HG03196 (cell line): ENCODE measurements around the gene TFCP2.

Source experiments
- ATAC-seq: cut with Tn5 transposase; IDR thresholded peaks from one replicate; pipeline ENCODE4 v1.9.1; 2021; ENCODE audit not compliant: unreplicated experiment

The TFCP2 gene

DNA sequence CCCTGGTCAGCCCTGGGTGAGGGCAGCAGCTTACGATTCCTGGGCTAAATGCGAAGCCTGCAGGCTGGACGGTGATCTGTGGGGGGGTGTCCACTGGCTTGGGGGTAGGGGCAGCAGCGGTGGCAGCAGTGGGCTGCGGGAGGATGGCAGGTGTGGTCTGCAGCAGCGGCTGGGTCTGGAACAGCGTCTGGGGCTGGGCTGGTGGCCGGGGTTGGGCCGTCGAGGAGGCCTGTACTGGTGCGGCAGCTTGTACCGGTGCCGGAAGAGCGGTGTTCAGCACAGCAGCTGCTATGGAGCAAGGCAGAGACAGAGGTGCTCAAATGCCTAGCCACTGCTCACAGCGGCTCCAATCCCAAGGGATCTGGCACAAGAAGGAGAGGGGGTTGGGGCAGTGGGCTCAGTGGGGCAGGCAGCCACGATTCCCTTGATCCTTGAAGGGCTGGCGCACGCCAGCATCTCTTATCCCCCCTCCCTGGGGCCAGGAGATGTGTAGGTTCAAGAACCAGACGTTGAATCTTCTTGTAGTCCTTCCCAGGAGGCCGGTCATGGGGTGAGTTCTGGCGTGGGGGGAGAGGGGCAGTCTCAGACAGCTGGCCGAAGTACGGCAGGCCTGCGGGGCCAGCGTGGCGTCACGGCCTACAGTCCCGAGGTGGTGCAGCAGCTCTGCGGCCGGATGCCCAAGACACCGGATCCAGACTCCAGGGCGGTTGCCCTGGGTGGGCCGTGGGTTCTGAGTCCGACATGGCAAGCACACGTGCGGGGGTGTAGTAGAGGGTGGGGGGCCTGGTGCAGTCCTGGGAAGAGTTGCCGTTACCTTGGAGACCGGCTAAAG, 25.0 kb upstream of the TFCP2 start:
- no peak for ATAC-seq

DNA sequence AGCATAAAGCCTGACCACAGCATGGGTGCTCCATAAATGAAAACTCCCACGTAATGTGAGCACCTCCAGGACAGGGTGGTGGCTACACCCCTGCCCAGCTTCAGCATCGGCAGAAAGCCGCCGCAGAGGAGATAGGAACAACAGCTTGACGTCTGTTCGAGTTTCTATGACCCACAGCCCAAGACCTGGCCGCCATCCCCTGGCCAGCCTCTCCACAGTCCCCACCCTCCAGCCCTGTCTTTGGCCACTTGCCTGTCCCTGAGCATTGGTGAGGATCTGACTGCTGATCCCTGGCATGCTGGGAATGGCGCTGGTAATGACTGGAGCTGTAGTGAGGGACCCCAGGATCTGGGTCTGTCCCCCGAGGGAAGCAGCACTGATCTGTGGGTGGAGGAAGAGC, 23.6 kb upstream of the TFCP2 start:
- ATAC-seq: no peak

GRCh38 chr12:51195841-51196240, 22.9 kb upstream of the TFCP2 start:
- no peak for ATAC-seq

GRCh38 chr12:51192284-51192671, 19.3 kb upstream of the TFCP2 start:
- ATAC-seq: no peak

GRCh38 chr12:51191516-51192283, 18.8 kb upstream of the TFCP2 start:
- ATAC-seq: no peak

DNA sequence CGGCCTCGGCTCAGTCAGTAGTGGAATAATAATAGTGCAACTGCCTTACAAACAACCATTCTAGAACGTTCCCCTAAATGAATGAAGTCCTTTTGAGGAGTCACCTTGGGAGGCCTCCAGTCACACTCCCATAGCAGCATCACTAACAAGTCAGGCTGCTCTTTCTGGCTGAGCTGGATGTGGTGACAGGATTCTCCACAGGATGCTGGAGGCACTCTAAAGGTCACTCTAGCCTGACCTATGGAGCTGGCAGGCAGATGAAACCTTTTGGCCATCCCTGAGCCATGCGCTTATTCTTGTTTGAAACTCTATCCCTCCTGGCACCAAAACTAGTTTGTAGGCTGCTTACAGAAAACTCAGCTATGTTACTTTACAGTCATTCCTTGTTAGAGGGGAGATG, 17.9 kb upstream of the TFCP2 start:
- ATAC-seq: no peak

- ATAC-seq: no peak
These were observed 16.9 kb upstream of the TFCP2 start for GRCh38 chr12:51189790-51190355.

- no peak for ATAC-seq
These were observed 15.6 kb upstream of the TFCP2 start for GRCh38 chr12:51188359-51189051.

- ATAC-seq: no peak
These were observed 14.5 kb upstream of the TFCP2 start for GRCh38 chr12:51187370-51187987.

GRCh38 chr12:51186465-51187085, 13.6 kb upstream of the TFCP2 start:
- no peak for ATAC-seq

DNA sequence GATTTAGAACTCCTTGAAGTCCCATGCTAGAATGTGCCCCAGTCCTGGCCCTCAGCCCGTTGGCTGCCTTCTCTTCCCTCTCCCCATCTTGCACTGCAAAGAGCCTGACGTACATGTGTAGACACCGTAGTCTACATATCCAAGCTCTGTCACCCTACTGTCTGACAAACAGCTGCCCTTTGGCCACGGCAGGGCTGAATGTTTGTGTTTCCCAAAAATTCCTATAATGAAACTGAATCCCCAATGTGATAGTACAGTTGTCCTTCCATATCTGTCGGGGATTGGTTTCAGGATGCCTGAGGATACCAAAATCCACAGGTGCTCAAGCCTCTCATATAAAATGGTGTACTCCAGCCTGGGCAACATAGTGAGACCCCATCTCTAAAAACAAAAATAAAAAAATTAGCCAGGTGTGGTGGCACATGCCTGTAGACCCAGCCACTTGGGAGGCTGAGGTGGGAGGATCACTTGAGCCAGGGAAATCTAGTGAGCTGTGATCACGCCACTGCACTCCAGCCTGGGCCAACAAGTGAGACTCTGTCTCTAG, 12.3 kb upstream of the TFCP2 start:
- no peak for ATAC-seq

GRCh38 chr12:51183816-51184215, 10.9 kb upstream of the TFCP2 start:
- no peak for ATAC-seq

GRCh38 chr12:51183349-51183748, 10.4 kb upstream of the TFCP2 start:
- no peak for ATAC-seq

- no peak for ATAC-seq
These were observed 8.6 kb upstream of the TFCP2 start for GRCh38 chr12:51181558-51181957.

DNA sequence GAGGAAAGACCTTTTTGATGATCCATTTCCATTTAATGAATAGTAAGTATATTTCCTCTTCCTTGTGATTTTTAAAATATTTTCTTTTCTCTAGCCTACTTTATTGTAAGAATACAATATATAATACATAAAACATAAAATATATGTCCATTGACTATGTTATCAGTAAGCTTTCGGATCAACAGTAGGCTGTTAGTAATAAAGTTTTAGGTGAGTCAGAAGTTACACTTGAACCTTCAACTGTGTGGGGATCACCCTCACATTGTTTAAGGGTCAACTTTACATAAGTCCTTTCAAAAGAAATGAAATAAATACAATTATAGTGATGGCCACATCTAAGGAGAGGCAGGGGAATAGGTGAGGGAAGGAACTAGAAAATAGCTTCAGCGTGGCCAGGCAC, 5.0 kb upstream of the TFCP2 start:
- no peak for ATAC-seq

GRCh38 chr12:51174501-51174900, 1.6 kb upstream of the TFCP2 start:
- no peak for ATAC-seq

DNA sequence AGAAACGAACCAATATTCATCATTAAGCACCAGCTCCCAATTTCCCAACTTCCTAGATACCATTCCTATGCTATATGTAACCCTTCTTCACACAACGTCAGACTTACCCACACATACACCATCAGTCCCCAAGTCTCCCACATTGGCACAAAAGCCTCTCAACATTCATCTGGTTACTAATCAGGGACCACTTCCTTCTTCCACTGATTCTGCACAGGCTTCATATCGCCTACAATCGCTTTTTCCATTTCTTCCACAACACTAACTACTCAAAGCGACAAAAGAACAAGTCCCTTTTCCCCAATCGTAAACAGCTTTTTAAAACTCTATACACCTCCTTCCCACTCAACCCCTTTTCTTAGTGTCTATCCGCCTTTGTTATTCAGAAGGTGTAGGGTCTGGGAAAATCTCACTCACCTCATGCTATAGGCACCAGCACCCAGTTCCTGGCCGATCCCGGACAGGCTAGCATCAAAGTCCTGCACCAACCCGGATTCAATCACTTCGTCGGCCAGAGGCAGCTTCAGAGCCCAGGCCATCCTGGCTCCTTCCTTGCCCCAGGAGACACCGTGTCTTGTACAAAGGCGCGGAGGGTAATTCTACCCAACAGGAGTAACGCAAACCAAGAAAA, 936 bp downstream of the TFCP2 start:
- peak; percentile 35 for ATAC-seq

- ATAC-seq: no peak
These were observed 9.1 kb downstream of the TFCP2 start for GRCh38 chr12:51163795-51164194.

GRCh38 chr12:51162217-51162616, 10.7 kb downstream of the TFCP2 start:
- ATAC-seq: no peak
